GM12878 (cell line): ENCODE data around the gene CDC6. TPM values are rescaled to one million over a fixed set of nuclear protein-coding genes. Genes with fewer than 3 reads are reported as not detected.

Experiments used
- ATAC-seq: fragments of 200-7000 bp; cut with Tn5 transposase; 3 replicates; pipeline ENCODE4 v1.9.1; 2020; ENCODE audit warnings: mild to moderate bottlenecking, moderate library complexity
- BruUV-seq: library from RNA; stranded (reverse); fragments of 400-500 nt; replicated peaks from 2 replicates; lab custom pipeline; 2021; lab: Mats Ljungman, UMichigan
- CTCF ChIA-PET: fragments of 300-600 bp; sonication (Branson Sonifier 250); formaldehyde crosslinking; extraction: SDS; loops from one replicate; lab custom pipeline; 2021; ENCODE audit warnings: inconsistent platforms; lab: Yijun Ruan, JAX
- POLR2A ChIA-PET: fragments of 350-600 bp; formaldehyde crosslinking; extraction: SDS; loops from one replicate; lab custom pipeline; 2021; ENCODE audit warnings: inconsistent platforms; lab: Charles Lee
- RAD21 ChIA-PET: fragments of 300-600 bp; sonication (Branson Sonifier 250); formaldehyde crosslinking; loops from one replicate; lab custom pipeline; 2023; ENCODE audit warnings: antibody characterized with exemption; ENCODE audit not compliant: unreplicated experiment; lab: Charles Lee
- SMC1A ChIA-PET: fragments of 300-600 bp; sonication (Branson Sonifier 250); formaldehyde crosslinking; loops from one replicate; lab custom pipeline; 2023; ENCODE audit not compliant: unreplicated experiment, uncharacterized antibody; lab: Charles Lee
- DNase-seq: peaks from one replicate; pipeline ENCODE4 v3.0.0-alpha.2; 2011; ENCODE audit warnings: low read depth, low spot score
- FAIRE-seq: peaks from 3 replicates; lab custom pipeline; 2011; peaks lifted over from hg19 to GRCh38; lab: Jason Lieb, UNC
- H2AFZ ChIP-seq: 2 replicates; pipeline ENCODE4 v1.6.0; 2011; ENCODE audit warnings: low read depth, low read length, control low read depth; ENCODE audit not compliant: control insufficient read depth
- H3K27ac ChIP-seq: 2 replicates; pipeline ENCODE4 v1.5.1; 2011; ENCODE audit warnings: control low read depth; ENCODE audit not compliant: control insufficient read depth, insufficient read depth
- H3K27me3 ChIP-seq, 2 experiments: replicated peaks in 1 of 2; 2 replicates each; pipeline versions ENCODE4 v1.6.0 to v1.6.1; 2011; ENCODE audit warnings: low read length in 1 of 2; ENCODE audit not compliant: control insufficient read depth in 2 of 2, insufficient read depth in 2 of 2
- H3K36me3 ChIP-seq, 2 experiments: 2 replicates each; pipeline ENCODE4 v1.5.1; 2011; ENCODE audit warnings: low read length in 1 of 2; ENCODE audit not compliant: control insufficient read depth in 2 of 2, insufficient read depth in 2 of 2
- H3K4me1 ChIP-seq: 2 replicates; pipeline ENCODE4 v1.6.1; 2011; ENCODE audit warnings: mild to moderate bottlenecking, low read length, moderate library complexity, mixed read lengths; ENCODE audit not compliant: control insufficient read depth, insufficient read depth
- H3K4me2 ChIP-seq: 2 replicates; pipeline ENCODE4 v1.6.0; 2011; ENCODE audit warnings: control low read depth; ENCODE audit not compliant: control insufficient read depth, insufficient read depth
- H3K4me3 ChIP-seq: fragments of 200-600 bp; sonication (generic); 2 replicates; pipeline ENCODE4 v1.5.1; 2016
- H3K79me2 ChIP-seq: 2 replicates; pipeline ENCODE4 v1.6.0; 2011; ENCODE audit warnings: low read length; ENCODE audit not compliant: control insufficient read depth, insufficient read depth
- H3K9ac ChIP-seq: 2 replicates; pipeline ENCODE4 v1.8.0; 2011; ENCODE audit warnings: low read length, control low read depth, mixed read lengths; ENCODE audit not compliant: control insufficient read depth, insufficient read depth
- H3K9me3 ChIP-seq: replicated peaks from 3 replicates; pipeline ENCODE4 v1.5.1; 2011; ENCODE audit warnings: mild to moderate bottlenecking, low read length; ENCODE audit not compliant: control insufficient read depth, insufficient read depth
- H4K20me1 ChIP-seq: 2 replicates; pipeline ENCODE4 v1.6.0; 2011; ENCODE audit not compliant: control insufficient read depth, insufficient read depth
- ATF7 ChIP-seq: fragments of 450-650 bp; IDR thresholded peaks from 2 replicates; pipeline ENCODE4 v1.6.1; 2016; ENCODE audit warnings: low read depth, mild to moderate bottlenecking
- BCL3 ChIP-seq: IDR thresholded peaks from 2 replicates; pipeline ENCODE4 v1.6.1; 2011; ENCODE audit warnings: borderline replicate concordance, low read depth, mild to moderate bottlenecking, moderate library complexity, low read length; ENCODE audit not compliant: insufficient read depth, poor library complexity, severe bottlenecking
- EP300 ChIP-seq, 2 experiments: fragments of 150-350 bp in 1 of 2; IDR thresholded peaks; 2 replicates each; pipeline ENCODE4 v1.6.1; 2011 to 2012; ENCODE audit warnings: low read depth in 2 of 2, low read length in 2 of 2, borderline replicate concordance in 1 of 2, improper control_type of control experiment in 1 of 2, inconsistent platforms in 1 of 2; ENCODE audit not compliant: control insufficient read depth in 1 of 2
- NFYA ChIP-seq: IDR thresholded peaks from 2 replicates; pipeline ENCODE4 v1.6.1; 2011; ENCODE audit warnings: low read depth, mild to moderate bottlenecking, low read length, improper control_type of control experiment, borderline replicate concordance
- PAX8 ChIP-seq: fragments of 450-650 bp; IDR thresholded peaks from 2 replicates; pipeline ENCODE4 v1.6.1; 2017; ENCODE audit warnings: mild to moderate bottlenecking, moderate library complexity
- SKIL ChIP-seq: fragments of 450-650 bp; IDR thresholded peaks from 2 replicates; pipeline ENCODE4 v1.6.1; 2017; ENCODE audit warnings: mild to moderate bottlenecking, low read depth, inconsistent platforms; ENCODE audit not compliant: poor library complexity, severe bottlenecking
- whole genome bisulfite sequencing: methylation state at CpG from one replicate; pipeline ENCODE4 v1.1.6; 2016; ENCODE audit warnings: low lambda C conversion rate; ENCODE audit not compliant: insufficient replicate concordance, insufficient coverage; ENCODE audit errors: missing lambda C conversion rate; 5-methylcytosine and 5-hydroxymethylcytosine counted together
- in situ Hi-C: fragments of 300-500 bp; cut with MboI; formaldehyde crosslinking; loops from 9 replicates; pipeline ENCODE4 v1.14.3; 2018; ENCODE audit warnings: mixed read lengths
- intact Hi-C: fragments of 100-400 bp; cut with micrococcal nuclease; formaldehyde crosslinking; loops from one replicate; pipeline ENCODE4 v1.14.2; 2022; ENCODE audit not compliant: unreplicated experiment
- polyA plus RNA-seq, 11 experiments: library from polyadenylated mRNA; depleted of rRNA in 4 of 11; unstranded in 6 of 11; stranded (reverse) in 5 of 11; fragments of >200 nt; fragmentation: Nextera tagmentation in 4 of 11; fragmentation: Illumina TruSeq in 1 of 11; extraction: Ambion mirVana in 4 of 11; extraction: Trizol in 1 of 11; gene quantifications; 1 replicate in 1 of 11; 2 replicates in 10 of 11; pipeline versions ENCODE4 v1.2.1 to v1.2.3, GENCODE V29; 2011 to 2016; ENCODE audit warnings: inconsistent platforms in 2 of 11, missing spikeins in 2 of 11, low read depth in 1 of 11
- total RNA-seq, 4 experiments: library from RNA; depleted of rRNA in 3 of 4; stranded (reverse); fragments of >200 nt in 3 of 4; fragmentation: Illumina TruSeq in 1 of 4; extraction: Trizol in 1 of 4; gene quantifications; 2 replicates each; pipeline versions ENCODE4 v1.2.1 to v1.2.3, GENCODE V29; 2013 to 2021

CDC6 gene
- total and polyA plus RNA-seq, 10 of the 15 experiments (the other 5 are each of a cell fraction or from before 2014, with no cell fraction given): 13.3 to 60.9 (median 47.6) TPM

- CTCF ChIA-PET: interaction anchor here (0.7 to 8.4 kb wide), 12 partner anchors 6 to 114 kb away, joined by 3 to 90 read pairs (median 6); partner anchors contain the start of genes RARA and TOP2A
- SMC1A ChIA-PET: interaction anchor here (1.0 to 1.8 kb wide), 4 partner anchors 8 to 30 kb away, joined by 3 to 20 read pairs (median 7); partner anchors contain the start of gene RARA
- in situ Hi-C loops (no loop called here), intact Hi-C loops (loop anchor here (10.0 kb wide), 1 partner anchor 99 kb away; the partner anchor contains the start of gene TOP2A)
- RAD21 ChIA-PET: interaction anchor here (0.8 to 2.4 kb wide), 4 partner anchors 8 to 38 kb away, joined by 3 to 5 read pairs (median 4); no protein-coding TSS in a partner anchor
- Histone ChIP-seq H3K4me3 (no peak overlapping the region), H4K20me1 (no peaks in the 10 kb centered on the region), H3K9me3 (no peaks in the 10 kb centered on the region), H3K27me3 (no peaks in the 10 kb centered on the region), H3K4me2 (no peak overlapping the region), H2AFZ (no peak overlapping the region), H3K79me2 (peaks cover 31% of the 10 kb centered on the region), H3K27ac (no peak overlapping the region), H3K4me1 (peaks cover 51% of the 10 kb centered on the region), H3K36me3 (no peaks in the 10 kb centered on the region; a peak in 1 of 4 replicates), H3K9ac (no peak overlapping the region)
- POLR2A ChIA-PET: interaction anchor here (9.8 kb wide), 1 partner anchor 9 kb away, joined by 123 read pairs; no protein-coding TSS in a partner anchor
- BruUV-seq: no TSS peak
- TF ChIP-seq EP300 (IDR thresholded peaks at IDR 0.05; ENCODE audit: borderline replicate concordance in 1 of 2, control insufficient read depth in 1 of 2, low read depth in 2 of 2, low read length in 2 of 2): no peak
- TF ChIP-seq PAX8: no peak
- TF ChIP-seq NFYA: no peak
- TF ChIP-seq SKIL: no peak
- no peak for TF ChIP-seq ATF7
- TF ChIP-seq BCL3: no peak
- DNase-seq (no peak), FAIRE-seq (no peak), ATAC-seq (no peak)
- WGBS: 58% methylated on average over 9 of the region's 9 CpGs
These were observed 28.2 kb downstream of the CDC6 start for GRCh38 chr17:40315678-40316570.
